GM21526 (cell line): ENCODE results near the gene TBC1D8.

Experiments
- ATAC-seq: cut with Tn5 transposase; IDR thresholded peaks from one replicate; pipeline ENCODE4 v1.9.1; 2021; ENCODE audit warnings: moderate library complexity; ENCODE audit not compliant: unreplicated experiment, low FRiP score

TBC1D8 gene

DNA sequence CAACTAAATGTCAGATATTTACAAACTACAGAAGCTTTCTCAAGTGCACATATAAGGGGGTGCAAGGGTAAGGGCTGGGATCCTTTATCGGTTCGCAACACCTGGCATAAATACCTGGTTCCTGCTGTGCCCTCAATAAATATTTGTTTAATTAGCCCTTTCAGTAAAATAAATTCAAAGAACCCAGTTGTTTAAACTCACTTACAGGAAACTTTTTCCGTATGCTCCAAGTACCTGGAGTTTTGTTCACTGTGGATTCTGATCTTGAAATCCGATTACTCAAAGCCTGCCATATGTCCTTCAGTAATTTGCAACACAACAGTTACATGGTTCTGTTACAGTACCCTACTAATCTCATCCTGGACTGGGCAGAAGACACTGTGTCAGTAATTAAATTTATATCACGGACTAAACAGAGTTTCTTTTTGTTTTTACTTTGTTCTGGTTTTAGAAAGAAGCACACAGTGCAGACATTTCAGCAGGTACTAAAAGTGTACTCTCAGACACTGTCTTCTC lies 36.9 kb downstream of the TBC1D8 start:
- no peak for ATAC-seq

GRCh38 chr2:101113441-101114267 lies 37.5 kb downstream of the TBC1D8 start:
- no peak for ATAC-seq

- no peak for ATAC-seq
Measured at GRCh38 chr2:101112772-101113157, 38.4 kb downstream of the TBC1D8 start.

- no peak for ATAC-seq
Measured at GRCh38 chr2:101111917-101112771, 39.0 kb downstream of the TBC1D8 start.

DNA sequence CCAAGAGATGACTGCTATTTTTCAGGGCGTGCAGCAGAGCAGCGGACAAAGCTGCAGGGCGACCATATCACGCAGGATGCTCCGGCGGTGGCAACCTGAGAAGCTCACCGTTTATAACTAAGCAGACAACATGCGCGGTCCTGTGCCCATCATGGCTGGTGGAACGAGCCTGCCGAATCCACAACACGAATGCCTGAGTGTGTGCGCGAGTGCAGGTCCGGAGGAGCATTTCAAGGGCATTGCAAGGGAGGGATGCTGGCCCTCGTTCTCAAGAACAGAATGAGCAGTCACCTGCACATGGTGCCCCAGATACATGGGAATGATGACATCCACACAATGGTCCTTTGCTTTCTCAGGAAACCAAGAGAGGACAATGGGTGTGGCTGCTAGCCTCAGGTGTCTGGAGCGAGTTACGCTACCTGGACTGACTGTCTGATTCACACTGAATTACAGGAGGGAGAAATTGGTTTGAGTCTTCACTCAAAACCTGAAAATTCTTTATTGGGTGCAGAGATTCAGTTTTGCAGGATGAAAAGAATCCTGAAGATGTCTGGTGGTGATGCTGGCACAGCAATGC lies 39.8 kb downstream of the TBC1D8 start:
- no peak for ATAC-seq

GRCh38 chr2:101109451-101110118 lies 41.6 kb downstream of the TBC1D8 start:
- ATAC-seq = no peak

DNA sequence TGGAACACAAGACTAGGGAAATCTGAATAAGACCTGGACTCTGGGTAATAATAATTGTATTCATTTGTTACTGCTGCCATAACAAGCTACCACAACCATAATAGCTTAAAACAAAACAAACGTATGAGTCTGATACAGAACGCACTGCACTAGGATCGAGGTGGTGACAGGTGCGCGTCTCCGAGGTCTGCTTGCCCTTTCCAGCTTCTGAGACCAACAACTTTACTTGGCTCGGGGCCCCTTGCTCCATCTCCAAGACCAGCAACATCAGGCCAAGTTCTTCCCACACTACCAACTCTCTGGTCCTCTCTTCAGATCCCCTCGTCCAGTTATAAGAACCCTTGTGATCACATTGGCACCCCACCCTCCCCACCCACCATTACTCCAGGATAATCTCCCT lies 42.8 kb downstream of the TBC1D8 start:
- no peak for ATAC-seq

DNA sequence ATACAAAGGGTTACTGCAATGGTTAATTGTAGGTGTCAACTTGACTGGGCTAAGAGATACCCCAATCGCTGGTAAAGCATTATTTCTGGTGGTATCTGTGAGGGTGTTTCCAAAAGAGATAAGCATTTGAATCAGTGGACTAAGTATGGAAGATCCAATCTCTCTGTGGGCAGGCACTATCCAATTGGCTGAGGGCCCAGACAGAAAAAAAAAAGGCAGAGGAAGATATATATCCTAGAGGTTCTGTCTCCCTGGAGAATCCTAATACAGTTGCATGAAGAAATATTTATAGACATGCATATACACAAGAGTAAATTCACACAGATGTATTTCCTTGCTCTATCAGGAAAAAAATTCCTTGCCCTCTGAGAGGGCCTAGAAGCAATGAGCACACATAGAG lies 43.9 kb downstream of the TBC1D8 start:
- ATAC-seq = no peak

- no peak for ATAC-seq
Measured at GRCh38 chr2:101106453-101107181, 44.6 kb downstream of the TBC1D8 start.

DNA sequence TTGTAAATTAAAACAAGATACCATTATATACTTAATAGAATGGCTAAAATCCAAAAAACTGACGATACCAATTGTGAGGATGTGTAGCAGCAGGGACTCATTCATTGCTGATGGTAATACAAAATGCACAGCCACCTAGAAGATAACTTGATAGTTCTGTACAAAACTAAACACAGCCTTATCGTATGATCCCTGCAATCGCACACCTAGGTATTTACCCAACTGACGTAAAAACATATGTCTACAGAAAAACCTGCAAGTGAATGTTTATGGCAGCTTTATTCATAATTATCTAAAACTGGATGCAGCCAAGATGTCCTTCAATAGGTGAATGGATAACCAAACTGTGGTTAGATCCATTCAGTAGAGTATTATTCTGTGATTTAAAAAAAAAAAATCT lies 45.5 kb downstream of the TBC1D8 start:
- ATAC-seq = no peak

DNA sequence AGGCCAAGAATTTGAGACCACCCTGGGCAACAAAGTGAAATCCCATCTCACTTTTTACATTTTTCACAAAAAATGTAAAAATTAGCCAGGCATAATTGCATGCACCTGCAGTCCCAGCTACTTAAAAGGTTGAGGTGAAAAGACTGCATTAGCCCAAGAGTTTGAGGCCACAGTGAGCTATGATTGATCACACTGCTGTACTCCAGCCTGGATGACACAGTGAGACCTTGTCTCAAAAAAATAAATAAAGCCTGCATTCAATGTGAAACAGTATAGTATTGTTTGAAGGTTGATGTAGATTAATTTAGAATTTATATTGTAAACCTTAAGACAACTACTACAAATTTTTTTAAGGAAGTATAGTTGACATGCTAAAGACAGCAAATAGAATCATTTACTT lies 53.5 kb downstream of the TBC1D8 start:
- ATAC-seq = no peak

- no peak for ATAC-seq
Measured at GRCh38 chr2:101096619-101097142, 54.5 kb downstream of the TBC1D8 start.

GRCh38 chr2:101094351-101094750 lies 56.8 kb downstream of the TBC1D8 start:
- ATAC-seq = no peak

GRCh38 chr2:101089942-101090799 lies 61.0 kb downstream of the TBC1D8 start:
- no peak for ATAC-seq

- ATAC-seq = peak; percentile 75
Measured at GRCh38 chr2:101089419-101089818, 61.8 kb downstream of the TBC1D8 start.

DNA sequence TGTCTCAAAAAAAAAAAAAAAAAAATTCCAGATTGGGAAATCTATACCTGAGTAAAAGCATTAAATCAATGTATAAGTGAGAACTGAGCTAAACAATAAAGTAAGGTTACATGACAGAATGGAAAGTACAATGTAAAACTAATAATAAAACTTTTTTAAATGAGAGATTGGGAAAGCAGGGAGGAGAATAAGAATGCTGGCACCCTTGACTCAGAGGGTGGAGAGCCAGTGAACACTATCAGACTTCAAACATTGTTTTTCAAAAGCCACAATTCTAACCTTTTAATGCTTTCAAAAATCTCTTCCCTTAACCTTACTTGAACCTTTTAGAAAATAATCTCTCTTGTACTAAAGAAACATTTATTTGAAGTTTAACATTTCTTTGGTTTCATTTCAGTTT lies 63.5 kb downstream of the TBC1D8 start:
- no peak for ATAC-seq

DNA sequence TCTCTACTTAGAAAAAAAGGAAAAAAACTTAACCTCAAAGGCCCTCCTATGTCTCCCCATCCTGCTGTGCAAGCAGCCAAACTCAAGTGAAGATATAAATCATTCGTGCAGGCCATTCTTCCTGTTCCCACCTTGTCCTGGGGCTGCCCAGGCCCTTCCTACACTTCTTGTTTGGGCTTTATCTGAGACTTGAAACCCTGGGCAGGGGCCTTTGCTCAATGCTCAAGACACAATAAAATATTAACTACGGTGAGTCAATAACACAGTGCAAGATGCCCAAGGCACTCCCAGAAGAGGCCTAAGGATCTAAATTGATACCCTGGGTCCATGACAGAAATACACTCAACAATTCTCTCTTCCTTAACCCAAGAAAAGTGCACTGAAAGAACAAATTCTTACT lies 67.6 kb downstream of the TBC1D8 start:
- ATAC-seq = no peak

- no peak for ATAC-seq
Measured at GRCh38 chr2:101082998-101083397, 68.2 kb downstream of the TBC1D8 start.

DNA sequence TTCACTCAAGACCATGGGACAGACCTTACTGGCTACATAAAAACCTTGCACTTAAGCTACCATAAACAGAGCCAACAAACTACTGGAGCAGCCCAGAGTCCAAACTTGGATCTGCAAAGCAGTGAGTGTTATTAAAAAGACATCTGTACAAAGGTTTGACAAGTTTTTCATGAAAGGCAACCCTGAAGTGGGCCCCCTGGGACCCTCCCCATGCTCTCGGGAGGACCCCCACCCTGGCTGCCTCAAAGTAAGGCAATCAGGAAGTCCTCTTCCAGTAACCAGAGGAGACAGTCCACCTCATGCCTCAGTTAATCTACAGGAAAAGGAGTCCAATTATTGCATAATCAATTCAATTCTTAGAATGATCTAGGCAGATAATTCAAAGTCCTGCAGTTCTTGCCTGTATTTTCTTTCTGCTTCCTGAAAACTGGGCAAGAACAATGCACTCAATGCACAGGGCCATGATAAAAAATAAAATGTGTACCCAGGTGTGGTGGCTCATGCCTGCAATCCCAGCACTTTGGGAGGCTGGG lies 69.7 kb downstream of the TBC1D8 start:
- ATAC-seq = no peak
